Esophagus muscularis mucosa (tissue), 4 donors: Measurements from ENCODE around the gene ADGRV1.

Source experiments
- CTCF ChIP-seq, 3 experiments: fragments of 200-600 bp in 2 of 3; fragments of 450-650 bp in 1 of 3; sonication (generic) in 2 of 3; IDR thresholded peaks; one replicate each; pipeline ENCODE4 v1.5.1; 2017 to 2019; ENCODE audit warnings: antibody characterized with exemption in 3 of 3, mild to moderate bottlenecking in 2 of 3, moderate library complexity in 1 of 3
- EP300 ChIP-seq: sonication (generic); formaldehyde crosslinking; IDR thresholded peaks from one replicate; pipeline ENCODE4 v1.6.1; 2017; ENCODE audit warnings: antibody characterized with exemption
- POLR2A ChIP-seq: fragments of 450-650 bp; IDR thresholded peaks from one replicate; pipeline ENCODE4 v1.6.1; 2017; ENCODE audit warnings: antibody characterized with exemption, moderate library complexity, mild to moderate bottlenecking, low read depth
- POLR2AphosphoS5 ChIP-seq, 2 donors: sonication (generic); formaldehyde crosslinking; IDR thresholded peaks; one replicate each; pipeline ENCODE4 v1.6.1; 2017; ENCODE audit warnings: antibody characterized with exemption in 2 of 2

GRCh38 chr5:90982576-90982975 lies 424.0 kb downstream of the ADGRV1 start:
- TF ChIP-seq CTCF (IDR thresholded peaks at IDR 0.05) (no peak), POLR2AphosphoS5 (IDR thresholded peaks at IDR 0.05) (no peak), EP300 (no peak), POLR2A (no peak)
